ENCODE results near the gene DCC. TPM values are rescaled to one million over a fixed set of nuclear protein-coding genes. Genes with fewer than 3 reads are reported as not detected.

Gene DCC
- total RNA-seq = not detected
- long read RNA-seq = 0 reads

GRCh38 chr18:52339891-52340371, at the start of gene DCC:
Gene DCC, plus strand, starts transcription at chr18:52340197. Its CDS starts 591 bp downstream, at chr18:52340788.
- no peak for DNase-seq (ENCODE audit: low spot score)
- intact Hi-C loops (cut with DNase I) = no loop called here

GRCh38 chr18:52310651-52311050, 29.3 kb upstream of the DCC start:
- no peak for DNase-seq (ENCODE audit: low spot score)
- intact Hi-C loops (cut with DNase I) = no loop called here

GRCh38 chr18:52311331-52311730, 28.7 kb upstream of the DCC start:
- intact Hi-C loops (cut with DNase I) = no loop called here
- no peak for DNase-seq (ENCODE audit: low spot score)

- no peak for DNase-seq (ENCODE audit: low spot score)
- intact Hi-C loops (cut with DNase I) = no loop called here
Measured at GRCh38 chr18:52312346-52312745, 27.7 kb upstream of the DCC start.

- intact Hi-C loops (cut with DNase I) = no loop called here
- DNase-seq (ENCODE audit: low spot score) = no peak
Measured at GRCh38 chr18:52313213-52313612, 26.8 kb upstream of the DCC start.

GRCh38 chr18:52319424-52319983, 20.5 kb upstream of the DCC start:
- intact Hi-C loops (cut with DNase I) = no loop called here
- no peak for DNase-seq (ENCODE audit: low spot score)

- DNase-seq (ENCODE audit: low spot score) = no peak
- intact Hi-C loops (cut with DNase I) = no loop called here
Measured at GRCh38 chr18:52322307-52322706, 17.7 kb upstream of the DCC start.

- intact Hi-C loops (cut with DNase I) = no loop called here
- DNase-seq (ENCODE audit: low spot score) = no peak
Measured at GRCh38 chr18:52323802-52324201, 16.2 kb upstream of the DCC start.

- intact Hi-C loops (cut with DNase I) = no loop called here
Measured at GRCh38 chr18:52325997-52326396, 14.0 kb upstream of the DCC start.

GRCh38 chr18:52333860-52334259, 6.1 kb upstream of the DCC start:
- intact Hi-C loops (cut with DNase I) = no loop called here
- no peak for DNase-seq (ENCODE audit: low spot score)

More at GRCh38 chr18:52325997-52326396, 14.0 kb upstream of the DCC start:
- DNase-seq (ENCODE audit: low spot score) = no peak

GRCh38 chr18:52334307-52334706, 5.7 kb upstream of the DCC start:
- DNase-seq (ENCODE audit: low spot score) = no peak
- intact Hi-C loops (cut with DNase I) = no loop called here

GRCh38 chr18:52334896-52335295, 5.1 kb upstream of the DCC start:
- no peak for DNase-seq (ENCODE audit: low spot score)
- intact Hi-C loops (cut with DNase I) = no loop called here

GRCh38 chr18:52337276-52337675, 2.7 kb upstream of the DCC start:
- intact Hi-C loops (cut with DNase I) = no loop called here
- no peak for DNase-seq (ENCODE audit: low spot score)

GRCh38 chr18:52340406-52341102, 557 bp downstream of the DCC start:
- no peak for DNase-seq (ENCODE audit: low spot score)
- intact Hi-C loops (cut with DNase I) = no loop called here

- intact Hi-C loops (cut with DNase I) = no loop called here
- DNase-seq (ENCODE audit: low spot score) = no peak
Measured at GRCh38 chr18:52341103-52341432, 1.1 kb downstream of the DCC start.

- no peak for DNase-seq (ENCODE audit: low spot score)
Measured at GRCh38 chr18:52341608-52342381, 1.8 kb downstream of the DCC start.

GRCh38 chr18:52342456-52342855, 2.5 kb downstream of the DCC start:
- DNase-seq (ENCODE audit: low spot score) = no peak
- intact Hi-C loops (cut with DNase I) = no loop called here

More at GRCh38 chr18:52341608-52342381, 1.8 kb downstream of the DCC start:
- intact Hi-C loops (cut with DNase I) = no loop called here

- intact Hi-C loops (cut with DNase I) = no loop called here
- DNase-seq (ENCODE audit: low spot score) = no peak
Measured at GRCh38 chr18:52343138-52343537, 3.1 kb downstream of the DCC start.

GRCh38 chr18:52343731-52344340, 3.8 kb downstream of the DCC start:
- DNase-seq (ENCODE audit: low spot score) = no peak
- intact Hi-C loops (cut with DNase I) = no loop called here

- DNase-seq (ENCODE audit: low spot score) = no peak
- intact Hi-C loops (cut with DNase I) = no loop called here
Measured at GRCh38 chr18:52344881-52345280, 4.9 kb downstream of the DCC start.

Data from cardiac septum (tissue), 1 donor.